KBM-7 (cell line): ENCODE results near the gene SLC35F5.
"Not testable (repeated sequence)": the region's sequence is repeated elsewhere in the genome, so short reads cannot be mapped to it uniquely, and the experiment has no call there.

Experiments
- DNase-seq: peaks from one replicate; pipeline ENCODE4 v3.0.0-alpha.2; 2015
- in situ Hi-C: fragments of 300-500 bp; cut with MboI; formaldehyde crosslinking; loops from 2 replicates; pipeline ENCODE4 v1.14.3; 2020; ENCODE audit warnings: low sequenced_read_pairs, low pct_unique_long_range_greater_than_20kb, mixed read lengths

SLC35F5 gene

GRCh38 chr2:113663285-113664060 is 93.0 kb downstream of the SLC35F5 start:
- DNase-seq, in situ Hi-C loops: not testable (repeated sequence)
